Tibial artery (tissue), 4 donors: ENCODE data around the gene DEGS2.
A peak's percentile ranks its signal among the peaks of the same experiment; 100 is the strongest.

Source experiments
- DNase-seq, 2 donors: peaks; one replicate each; pipeline ENCODE4 v3.0.0-alpha.2; 2019
- H3K27ac ChIP-seq, 2 donors: fragments of 200-600 bp; sonication (generic) in 1 of 2; 1 replicate in 1 of 2; 2 replicates in 1 of 2; pipeline ENCODE4 v1.5.1; 2018 to 2019; ENCODE audit warnings: mild to moderate bottlenecking in 1 of 2
- H3K27me3 ChIP-seq, 2 donors: fragments of 200-600 bp; sonication (generic) in 1 of 2; one replicate each; pipeline versions ENCODE4 v1.5.1 to v1.6.0; 2016 to 2019
- H3K36me3 ChIP-seq, 3 donors: fragments of 200-600 bp; sonication (generic) in 2 of 3; one replicate each; pipeline ENCODE4 v1.5.1; 2016 to 2019; ENCODE audit warnings: mild to moderate bottlenecking in 2 of 3
- H3K4me1 ChIP-seq, 4 donors: fragments of 200-600 bp; sonication (generic) in 2 of 4; 1 replicate in 3 of 4; 2 replicates in 1 of 4; pipeline ENCODE4 v1.5.1; 2016 to 2019
- H3K4me3 ChIP-seq, 2 donors: fragments of 200-600 bp; sonication (generic) in 1 of 2; 1 replicate in 1 of 2; 2 replicates in 1 of 2; pipeline ENCODE4 v1.5.1; 2018 to 2019; ENCODE audit warnings: mild to moderate bottlenecking in 2 of 2
- H3K9me3 ChIP-seq, 3 donors: fragments of 200-600 bp; sonication (generic) in 1 of 3; one replicate each; pipeline ENCODE4 v1.5.1; 2016 to 2019
- intact Hi-C: fragments of 100-400 bp; cut with DNase I; formaldehyde crosslinking; loops from one replicate; pipeline ENCODE4 v1.15.0; 2023; ENCODE audit warnings: low total_unique reads
- TF ChIP-seq, protein P1 (sequence below), 2 experiments: fragments of 200-600 bp in 1 of 2; fragments of 450-650 bp in 1 of 2; IDR thresholded peaks; one replicate each; pipeline ENCODE4 v1.5.1; 2017 to 2019; ENCODE audit warnings: antibody characterized with exemption in 2 of 2, mild to moderate bottlenecking in 1 of 2, moderate library complexity in 1 of 2

DEGS2 gene

DNA sequence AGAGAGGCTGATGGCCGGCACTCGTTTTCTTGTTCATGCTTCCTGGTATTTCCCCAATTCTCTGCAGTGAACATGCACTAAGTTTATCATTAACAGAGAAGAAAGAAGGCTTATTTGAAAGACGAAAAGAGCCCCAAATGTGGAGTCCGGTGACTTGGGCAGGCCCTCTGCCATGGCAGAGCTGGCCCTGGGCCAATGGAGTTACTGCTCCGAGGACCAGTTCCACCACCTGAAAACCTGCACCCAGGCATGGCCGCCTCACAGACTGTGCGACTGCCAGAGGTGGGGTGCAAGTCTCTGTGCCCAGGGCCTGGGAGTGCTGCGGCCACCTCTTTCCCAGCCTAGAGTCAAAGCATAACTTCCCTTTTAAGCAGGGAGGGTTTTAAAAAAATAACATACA is 24.9 kb downstream of the DEGS2 start:
- peaks cover 3 to 64% (median 27%) of the 10 kb centered on the region in 3 donors for H3K36me3 ChIP-seq
- H3K27ac ChIP-seq, result no peak overlapping the region
- no peaks in the 10 kb centered on the region for H3K9me3 ChIP-seq
- no peak overlapping the region for H3K4me3 ChIP-seq
- no peaks in the 10 kb centered on the region for H3K27me3 ChIP-seq
- TF ChIP-seq, protein P1, sequence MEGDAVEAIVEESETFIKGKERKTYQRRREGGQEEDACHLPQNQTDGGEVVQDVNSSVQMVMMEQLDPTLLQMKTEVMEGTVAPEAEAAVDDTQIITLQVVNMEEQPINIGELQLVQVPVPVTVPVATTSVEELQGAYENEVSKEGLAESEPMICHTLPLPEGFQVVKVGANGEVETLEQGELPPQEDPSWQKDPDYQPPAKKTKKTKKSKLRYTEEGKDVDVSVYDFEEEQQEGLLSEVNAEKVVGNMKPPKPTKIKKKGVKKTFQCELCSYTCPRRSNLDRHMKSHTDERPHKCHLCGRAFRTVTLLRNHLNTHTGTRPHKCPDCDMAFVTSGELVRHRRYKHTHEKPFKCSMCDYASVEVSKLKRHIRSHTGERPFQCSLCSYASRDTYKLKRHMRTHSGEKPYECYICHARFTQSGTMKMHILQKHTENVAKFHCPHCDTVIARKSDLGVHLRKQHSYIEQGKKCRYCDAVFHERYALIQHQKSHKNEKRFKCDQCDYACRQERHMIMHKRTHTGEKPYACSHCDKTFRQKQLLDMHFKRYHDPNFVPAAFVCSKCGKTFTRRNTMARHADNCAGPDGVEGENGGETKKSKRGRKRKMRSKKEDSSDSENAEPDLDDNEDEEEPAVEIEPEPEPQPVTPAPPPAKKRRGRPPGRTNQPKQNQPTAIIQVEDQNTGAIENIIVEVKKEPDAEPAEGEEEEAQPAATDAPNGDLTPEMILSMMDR (IDR thresholded peaks at IDR 0.05), result no peak
- intact Hi-C loops, result no loop called here
- H3K4me1 ChIP-seq, result peaks cover 0 to 7% (median 0%) of the 10 kb centered on the region in 4 donors
- DNase-seq, result no peak

DNA sequence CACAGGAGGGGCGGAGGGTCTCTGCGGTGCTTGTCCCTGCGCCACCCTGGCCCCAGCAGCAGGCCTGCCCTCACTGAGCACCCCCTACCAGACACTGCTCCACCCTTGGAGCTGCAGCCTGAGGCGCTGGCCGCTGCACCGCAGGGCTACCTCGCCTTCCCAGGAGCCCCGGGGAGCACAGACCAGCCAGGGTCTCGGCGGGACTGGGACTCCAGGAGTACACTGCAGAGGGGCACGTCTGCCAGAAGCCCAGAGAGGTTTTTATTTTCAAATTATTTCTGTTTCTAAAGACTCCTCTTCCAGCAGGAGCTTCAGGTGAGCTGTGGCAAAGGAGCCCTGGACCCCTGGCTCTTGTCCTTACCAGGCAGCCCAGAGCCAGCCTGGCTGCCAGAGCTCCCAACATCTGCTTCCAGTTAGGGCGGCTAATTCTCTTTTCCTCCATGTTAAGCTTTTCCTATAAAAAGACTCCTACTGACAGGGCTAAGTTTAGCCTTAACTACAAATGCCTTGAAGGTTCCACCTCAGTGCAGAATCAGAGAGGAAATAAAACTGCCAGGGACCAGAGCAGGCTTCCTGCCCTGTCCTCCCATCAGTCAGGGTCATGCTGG is 26.4 kb downstream of the DEGS2 start:
- Histone ChIP-seq H3K4me3 (no peak overlapping the region), H3K27me3 (no peaks in the 10 kb centered on the region), H3K4me1 (peaks cover 0 to 7% (median 0%) of the 10 kb centered on the region in 4 donors), H3K27ac (no peak overlapping the region), H3K9me3 (no peaks in the 10 kb centered on the region), H3K36me3 (peaks cover 3 to 50% (median 27%) of the 10 kb centered on the region in 3 donors)
- intact Hi-C loops, result no loop called here
- DNase-seq, result no peak
- TF ChIP-seq, protein P1 (IDR thresholded peaks at IDR 0.05), result no peak

DNA sequence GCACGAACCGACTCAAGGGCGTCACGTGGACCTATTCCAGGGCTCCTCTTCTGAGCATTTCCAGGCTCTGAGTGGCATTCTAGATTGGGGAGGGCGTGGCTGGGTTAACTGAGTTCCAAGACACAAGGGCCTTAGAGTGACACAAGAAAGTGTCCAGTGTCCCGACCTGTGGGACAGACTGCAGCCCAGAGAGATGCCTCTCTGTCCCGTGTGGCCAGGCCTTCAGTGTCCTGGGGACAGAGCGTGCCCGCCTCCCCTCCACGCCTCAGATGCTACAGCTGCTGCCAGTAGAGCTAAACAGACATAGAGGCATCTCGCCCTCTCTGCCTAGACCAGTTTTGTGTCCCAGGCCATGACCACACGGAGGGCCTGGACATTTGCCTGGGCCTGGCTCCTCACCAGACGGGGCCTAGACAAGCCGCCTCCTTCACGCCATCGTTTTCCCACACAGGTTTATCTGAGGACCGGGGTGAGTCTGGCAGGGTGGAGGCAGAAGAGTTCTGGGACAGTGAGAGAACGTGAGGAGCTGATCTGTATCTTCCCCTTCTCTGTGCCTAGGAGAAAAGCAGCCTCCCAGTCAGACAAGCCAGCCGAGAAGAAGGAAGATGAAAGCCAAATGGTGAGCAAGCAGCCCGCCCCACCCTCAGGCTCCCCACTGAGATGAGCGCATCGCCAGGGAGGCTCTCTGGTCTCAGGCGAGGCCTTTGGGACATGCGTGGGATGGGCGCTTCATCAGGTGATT is 27.1 kb downstream of the DEGS2 start:
- Histone ChIP-seq H3K27ac (no peak overlapping the region), H3K4me1 (peaks cover 0 to 7% (median 0%) of the 10 kb centered on the region in 4 donors), H3K27me3 (no peaks in the 10 kb centered on the region), H3K9me3 (no peaks in the 10 kb centered on the region), H3K36me3 (peaks cover 3 to 46% (median 27%) of the 10 kb centered on the region in 3 donors), H3K4me3 (no peak overlapping the region)
- peak in 1 of 2 donors; percentile 56 for DNase-seq
- intact Hi-C loops, result no loop called here
- TF ChIP-seq, protein P1 (IDR thresholded peaks at IDR 0.05), result no peak

DNA sequence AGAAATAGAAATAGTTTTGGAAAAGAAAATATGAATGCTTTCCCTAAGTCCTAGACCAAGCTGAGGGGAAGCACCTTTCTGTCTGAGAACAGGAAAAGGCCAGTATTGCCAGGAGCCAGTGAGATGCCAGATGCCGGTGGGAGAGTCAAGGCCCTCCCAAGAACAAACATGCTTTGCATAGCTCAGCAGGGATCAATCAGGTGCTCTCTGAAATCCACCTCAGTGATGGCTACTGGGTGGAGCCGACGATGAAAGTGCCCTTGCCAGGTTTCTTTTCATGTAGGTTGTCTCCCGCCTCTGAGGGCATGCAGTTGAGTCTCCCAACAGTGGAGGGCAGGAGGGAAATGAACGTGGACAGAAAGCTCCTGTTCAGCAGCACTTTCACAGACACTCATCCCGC is 28.3 kb downstream of the DEGS2 start:
- Histone ChIP-seq H3K9me3 (no peaks in the 10 kb centered on the region), H3K27me3 (no peaks in the 10 kb centered on the region), H3K27ac (no peak overlapping the region), H3K4me3 (no peak overlapping the region), H3K36me3 (peaks cover 3 to 48% (median 34%) of the 10 kb centered on the region in 3 donors), H3K4me1 (peaks cover 0 to 7% (median 0%) of the 10 kb centered on the region in 4 donors)
- DNase-seq, result no peak
- TF ChIP-seq, protein P1 (IDR thresholded peaks at IDR 0.05), result no peak
- intact Hi-C loops, result no loop called here

DNA sequence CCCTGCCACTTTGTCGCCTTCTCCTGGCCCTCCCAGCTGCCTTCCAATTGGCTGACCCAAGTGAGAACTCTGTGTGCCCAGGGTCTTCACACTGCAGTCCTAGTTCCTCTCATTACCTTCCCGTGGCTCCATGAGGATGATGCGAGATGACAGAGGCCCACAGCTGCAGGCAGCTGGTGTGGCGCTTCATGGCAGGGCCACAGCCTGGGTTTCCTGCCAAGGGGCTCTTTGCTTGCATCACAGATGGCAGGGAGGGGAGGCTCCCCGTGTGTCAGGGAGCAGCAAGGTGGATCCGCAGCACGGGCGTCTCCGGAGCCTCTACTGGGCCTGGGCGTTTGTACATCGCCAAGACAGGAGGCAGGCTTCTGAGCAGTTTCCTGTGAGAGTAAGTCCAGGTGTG is 28.9 kb downstream of the DEGS2 start:
- H3K9me3 ChIP-seq, result no peaks in the 10 kb centered on the region
- intact Hi-C loops, result no loop called here
- peaks cover 0 to 7% (median 0%) of the 10 kb centered on the region in 4 donors for H3K4me1 ChIP-seq
- H3K27ac ChIP-seq, result no peak overlapping the region
- H3K36me3 ChIP-seq, result peaks cover 3 to 55% (median 34%) of the 10 kb centered on the region in 3 donors
- DNase-seq, result no peak
- no peak overlapping the region for H3K4me3 ChIP-seq
- TF ChIP-seq, protein P1 (IDR thresholded peaks at IDR 0.05), result no peak
- H3K27me3 ChIP-seq, result no peaks in the 10 kb centered on the region
